Activated T-cell treated with anti-CD3 and anti-CD28 coated beads for 48 hours (primary cell): ENCODE data around the gene HGS.
A peak's percentile ranks its signal among the peaks of the same experiment; 100 is the strongest.
"Not testable (repeated sequence)": the region's sequence is repeated elsewhere in the genome, so short reads cannot be mapped to it uniquely, and the experiment has no call there.

Source experiments
- DNase-seq: peaks from one replicate; pipeline ENCODE4 v3.0.0-alpha.2; 2020; ENCODE audit warnings: low read depth

Gene HGS

GRCh38 chr17:81656118-81656743 lies 27.6 kb upstream of the HGS start, which contains the start of gene PDE6G:
Gene PDE6G, minus strand, starts transcription at chr17:81656542. Its CDS starts 3,237 bp downstream, at chr17:81653305.
- no peak for DNase-seq

GRCh38 chr17:81656835-81657234 lies 27.0 kb upstream of the HGS start:
- DNase-seq: no peak

- no peak for DNase-seq
Measured at GRCh38 chr17:81659038-81659437, 24.8 kb upstream of the HGS start.

GRCh38 chr17:81660441-81660840 lies 23.4 kb upstream of the HGS start:
- no peak for DNase-seq

GRCh38 chr17:81662002-81662401 lies 21.8 kb upstream of the HGS start:
- no peak for DNase-seq

GRCh38 chr17:81664051-81664470 lies 19.8 kb upstream of the HGS start:
- no peak for DNase-seq

GRCh38 chr17:81665205-81666091 lies 18.4 kb upstream of the HGS start:
- peak; percentile 59 for DNase-seq

- DNase-seq: no peak
Measured at GRCh38 chr17:81666092-81666341, 17.8 kb upstream of the HGS start.

GRCh38 chr17:81666342-81667191 lies 17.2 kb upstream of the HGS start, which contains the start of the genes CCDC137 and OXLD1:
Gene CCDC137, plus strand, starts transcription at chr17:81666737. Its CDS starts 30 bp downstream, at chr17:81666767.
Gene OXLD1, minus strand, starts transcription at chr17:81666605. Its CDS starts 28 bp downstream, at chr17:81666577.
- DNase-seq: peak; percentile 94

- DNase-seq: no peak
Measured at GRCh38 chr17:81667754-81668153, 16.1 kb upstream of the HGS start.

- DNase-seq: no peak
Measured at GRCh38 chr17:81672504-81672903, 11.3 kb upstream of the HGS start.

GRCh38 chr17:81672954-81673353 lies 10.9 kb upstream of the HGS start:
- DNase-seq: no peak

- DNase-seq: no peak
Measured at GRCh38 chr17:81673561-81674258, 10.1 kb upstream of the HGS start.

- not testable (repeated sequence) for DNase-seq
Measured at GRCh38 chr17:81675515-81676221, 8.1 kb upstream of the HGS start.

- no peak for DNase-seq
Measured at GRCh38 chr17:81676906-81677305, 6.9 kb upstream of the HGS start.

GRCh38 chr17:81680150-81680549 lies 3.7 kb upstream of the HGS start:
- DNase-seq: no peak

GRCh38 chr17:81681672-81682071 lies 2.1 kb upstream of the HGS start:
- no peak for DNase-seq

- no peak for DNase-seq
Measured at GRCh38 chr17:81682565-81683207, 1.1 kb upstream of the HGS start.

GRCh38 chr17:81683208-81683583 lies 615 bp upstream of the HGS start:
- no peak for DNase-seq

- no peak for DNase-seq
Measured at GRCh38 chr17:81684442-81684911, 666 bp downstream of the HGS start.

GRCh38 chr17:81685108-81685507 lies 1.3 kb downstream of the HGS start:
- DNase-seq: peak; percentile 56
